A549 (cell line): ENCODE results near the gene NAV2. TPM values are rescaled to one million over a fixed set of nuclear protein-coding genes. Genes with fewer than 3 reads are reported as not detected.

Source experiments
- BCL3 ChIP-seq: fragments of >200 bp; sonication (Bioruptor Twin); formaldehyde crosslinking; IDR thresholded peaks from 3 replicates; pipeline ENCODE4 v1.6.1; 2016
- BHLHE40 ChIP-seq: IDR thresholded peaks from 2 replicates; pipeline ENCODE4 v1.6.1; 2012; ENCODE audit warnings: low read depth, low read length, inconsistent platforms
- CBX2 ChIP-seq: fragments of 200-600 bp; sonication (generic); IDR thresholded peaks from 2 replicates; pipeline ENCODE4 v1.6.1; 2016; ENCODE audit warnings: low read depth, mild to moderate bottlenecking, borderline replicate concordance
- CBX8 ChIP-seq: fragments of 200-600 bp; sonication (generic); IDR thresholded peaks from 2 replicates; pipeline ENCODE4 v1.6.1; 2016
- CHD2 ChIP-seq: fragments of 150-350 bp; IDR thresholded peaks from 2 replicates; pipeline ENCODE4 v1.6.1; 2014; ENCODE audit warnings: low read length; ENCODE audit not compliant: partially characterized antibody
- CHD4 ChIP-seq: fragments of 200-600 bp; sonication (generic); IDR thresholded peaks from 2 replicates; pipeline ENCODE4 v1.6.1; 2016; ENCODE audit warnings: antibody characterized with exemption, mild to moderate bottlenecking, borderline replicate concordance
- CTCF ChIP-seq: fragments of >200 bp; sonication (Bioruptor Twin); formaldehyde crosslinking; IDR thresholded peaks from 3 replicates; pipeline ENCODE4 v1.5.1; 2016
- E2F6 ChIP-seq: IDR thresholded peaks from 2 replicates; pipeline ENCODE4 v1.6.1; 2012; ENCODE audit warnings: low read depth, borderline replicate concordance
- EHF ChIP-seq: fragments of 250-450 bp; sonication (Bioruptor Pico); IDR thresholded peaks from 2 replicates; pipeline ENCODE4 v1.5.0; 2020; ENCODE audit warnings: mild to moderate bottlenecking
- EHMT2 ChIP-seq: fragments of 200-600 bp; sonication (generic); IDR thresholded peaks from 2 replicates; pipeline ENCODE4 v1.6.1; 2016; ENCODE audit warnings: antibody characterized with exemption, low read depth, mild to moderate bottlenecking, moderate library complexity
- ELK1 ChIP-seq: fragments of 150-350 bp; IDR thresholded peaks from 2 replicates; pipeline ENCODE4 v1.6.1; 2014; ENCODE audit warnings: low read depth, mild to moderate bottlenecking, low read length
- EP300 ChIP-seq, 2 experiments: fragments of >200 bp; sonication (Bioruptor Twin); formaldehyde crosslinking; IDR thresholded peaks; 2 replicates in 1 of 2; 3 replicates in 1 of 2; pipeline ENCODE4 v1.6.1; 2016 to 2017
- ESRRA ChIP-seq: fragments of 150-350 bp; IDR thresholded peaks from 2 replicates; pipeline ENCODE4 v1.6.1; 2014; ENCODE audit warnings: mild to moderate bottlenecking, low read length, borderline replicate concordance
- FOSB ChIP-seq: fragments of 250-450 bp; sonication (Bioruptor Pico); IDR thresholded peaks from 2 replicates; pipeline ENCODE4 v1.5.0; 2020; ENCODE audit warnings: mild to moderate bottlenecking, moderate library complexity
- FOXS1 ChIP-seq: fragments of 250-450 bp; sonication (Bioruptor Pico); IDR thresholded peaks from 2 replicates; pipeline ENCODE4 v1.5.0; 2020; ENCODE audit warnings: mild to moderate bottlenecking, moderate library complexity
- GATA3 ChIP-seq: IDR thresholded peaks from 2 replicates; pipeline ENCODE4 v1.6.1; 2012; ENCODE audit warnings: borderline replicate concordance
- HDAC2 ChIP-seq: fragments of 200-600 bp; sonication (generic); IDR thresholded peaks from 2 replicates; pipeline ENCODE4 v1.6.1; 2016
- HOXA7 ChIP-seq: fragments of 250-450 bp; sonication (Bioruptor Pico); IDR thresholded peaks from 2 replicates; pipeline ENCODE4 v1.5.0; 2020; ENCODE audit warnings: mild to moderate bottlenecking, moderate library complexity
- HOXB5 ChIP-seq: fragments of 250-450 bp; sonication (Bioruptor Pico); IDR thresholded peaks from 2 replicates; pipeline ENCODE4 v1.5.0; 2020; ENCODE audit warnings: mild to moderate bottlenecking, moderate library complexity
- KDM1A ChIP-seq: fragments of 200-600 bp; sonication (generic); IDR thresholded peaks from 2 replicates; pipeline ENCODE4 v1.6.1; 2016; ENCODE audit warnings: low read depth, mild to moderate bottlenecking
- KDM5A ChIP-seq: fragments of 200-600 bp; sonication (generic); IDR thresholded peaks from 2 replicates; pipeline ENCODE4 v1.6.1; 2016; ENCODE audit warnings: antibody characterized with exemption, mild to moderate bottlenecking
- MAX ChIP-seq: IDR thresholded peaks from 2 replicates; pipeline ENCODE4 v1.6.1; 2012
- MYC ChIP-seq: IDR thresholded peaks from 2 replicates; pipeline ENCODE4 v1.6.1; 2012; ENCODE audit warnings: mild to moderate bottlenecking, inconsistent platforms, low read length, improper control_type of control experiment, borderline replicate concordance
- NPAS2 ChIP-seq: fragments of 250-450 bp; sonication (Bioruptor Pico); IDR thresholded peaks from 2 replicates; pipeline ENCODE4 v1.8.0; 2022; ENCODE audit warnings: mild to moderate bottlenecking, moderate library complexity, borderline replicate concordance
- NR3C1 ChIP-seq: fragments of >200 bp; sonication (Bioruptor Twin); formaldehyde crosslinking; IDR thresholded peaks from 3 replicates; pipeline ENCODE4 v1.6.1; 2017
- POLR2A ChIP-seq: IDR thresholded peaks from 2 replicates; pipeline ENCODE4 v1.6.1; 2012; ENCODE audit warnings: mild to moderate bottlenecking, low read length
- POLR2AphosphoS2 ChIP-seq: conservative IDR thresholded peaks from 2 replicates; pipeline ENCODE4 v1.6.1; 2012; ENCODE audit warnings: low read length, improper control_type of control experiment, inconsistent platforms
- RAD21 ChIP-seq, 2 experiments: fragments of >200 bp in 1 of 2; sonication (Bioruptor Twin) in 1 of 2; formaldehyde crosslinking in 1 of 2; IDR thresholded peaks in 1 of 2; conservative IDR thresholded peaks in 1 of 2; 2 replicates in 1 of 2; 3 replicates in 1 of 2; pipeline ENCODE4 v1.6.1; 2012 to 2018; ENCODE audit warnings: inconsistent platforms in 1 of 2
- RCOR1 ChIP-seq: fragments of 150-350 bp; IDR thresholded peaks from 2 replicates; pipeline ENCODE4 v1.6.1; 2014; ENCODE audit warnings: antibody characterized with exemption, low read length, low read depth
- RNF2 ChIP-seq: fragments of 200-600 bp; sonication (generic); IDR thresholded peaks from 2 replicates; pipeline ENCODE4 v1.6.1; 2016; ENCODE audit warnings: low read depth, mild to moderate bottlenecking, antibody characterized with exemption, moderate library complexity, borderline replicate concordance
- SMC3 ChIP-seq: fragments of >200 bp; sonication (Bioruptor Twin); formaldehyde crosslinking; IDR thresholded peaks from 3 replicates; pipeline ENCODE4 v1.6.1; 2018; ENCODE audit warnings: inconsistent platforms
- SREBF2 ChIP-seq: fragments of 450-650 bp; IDR thresholded peaks from 2 replicates; pipeline ENCODE4 v1.6.1; 2014; ENCODE audit warnings: mild to moderate bottlenecking, moderate library complexity
- TFCP2L1 ChIP-seq: fragments of 250-450 bp; sonication (Bioruptor Pico); IDR thresholded peaks from 2 replicates; pipeline ENCODE4 v1.5.0; 2021; ENCODE audit warnings: mild to moderate bottlenecking
- TP53 ChIP-seq: fragments of 250-450 bp; sonication (Bioruptor Pico); IDR thresholded peaks from 2 replicates; pipeline ENCODE4 v1.5.0; 2021; ENCODE audit warnings: mild to moderate bottlenecking, moderate library complexity
- USF2 ChIP-seq: fragments of 450-650 bp; IDR thresholded peaks from 2 replicates; pipeline ENCODE4 v1.6.1; 2014; ENCODE audit warnings: antibody characterized with exemption
- ZFP36 ChIP-seq: fragments of 450-650 bp; IDR thresholded peaks from 2 replicates; pipeline ENCODE4 v1.6.1; 2014; ENCODE audit warnings: borderline replicate concordance; ENCODE audit not compliant: partially characterized antibody
- ZNF302 ChIP-seq: fragments of 250-450 bp; sonication (Bioruptor Pico); IDR thresholded peaks from 2 replicates; pipeline ENCODE4 v1.9.0; 2021; ENCODE audit warnings: inconsistent platforms, mild to moderate bottlenecking, moderate library complexity
- ZSCAN20 ChIP-seq: fragments of 250-450 bp; sonication (Bioruptor Pico); IDR thresholded peaks from 2 replicates; pipeline ENCODE4 v1.8.0; 2022; ENCODE audit warnings: mild to moderate bottlenecking, moderate library complexity
- polyA plus RNA-seq, 4 experiments: library from polyadenylated mRNA; depleted of rRNA in 3 of 4; stranded (reverse); fragments of >200 nt; fragmentation: RNase III in 1 of 4; extraction: RNeasy Plus Mini Kit Qiagen cat#74134 plus additional on column Dnase treatment in 1 of 4; gene quantifications; 2 replicates in 3 of 4; 3 replicates in 1 of 4; pipeline ENCODE4 v1.2.3, GENCODE V29; 2011 to 2017

Gene NAV2
- polyA plus RNA-seq, 2 of the 4 experiments (the other 2 are of a cell fraction) = 4.9 to 19.8 TPM

GRCh38 chr11:19679952-19680828 lies 32.4 kb upstream of the NAV2 start (continued):
- TF ChIP-seq ZNF302 (CRISPR knock-in tag) = no peak
- TF ChIP-seq CHD2 = no peak
- no peak for TF ChIP-seq KDM5A
- no peak for TF ChIP-seq POLR2AphosphoS2
- TF ChIP-seq BHLHE40 = no peak
- peak in 1 of 2 experiments; percentile 36; a peak in 1 of 5 replicates for TF ChIP-seq RAD21 (conservative IDR thresholded peaks at IDR 0.05 in 1 of 2, IDR thresholded peaks at IDR 0.05 in 1 of 2)
- no peak for TF ChIP-seq NPAS2 (CRISPR knock-in tag)
- no peak for TF ChIP-seq USF2
- TF ChIP-seq ZFP36 = peak; percentile 3
- no peak for TF ChIP-seq EHF (CRISPR knock-in tag)
- TF ChIP-seq HDAC2 = 0 out of 2 replicates have a peak, but pooled peaks have one; percentile 59
- TF ChIP-seq CTCF = no peak
- peak; percentile 81; the same call in 1 of the 2 replicates for TF ChIP-seq KDM1A
- no peak for TF ChIP-seq RCOR1
- TF ChIP-seq BCL3 = no peak; the same call in 2 of the 3 replicates
- 0 out of 2 replicates have a peak, but pooled peaks have one; percentile 51 for TF ChIP-seq MYC
- TF ChIP-seq TFCP2L1 (CRISPR knock-in tag) = no peak
- TF ChIP-seq RNF2 = no peak
- no peak for TF ChIP-seq CBX2
- no peak for TF ChIP-seq HOXA7 (CRISPR knock-in tag)
- no peak for TF ChIP-seq ESRRA
- no peak for TF ChIP-seq ELK1
- TF ChIP-seq FOXS1 = no peak
- no peak for TF ChIP-seq EHMT2
- TF ChIP-seq SREBF2 = no peak
- no peak for TF ChIP-seq E2F6
- no peak; the same call in 2 of the 3 replicates for TF ChIP-seq SMC3
- TF ChIP-seq CHD4 = no peak
- no peak for TF ChIP-seq POLR2A
- peak; percentile 52 to 77; a peak in 2 of 5 replicates for TF ChIP-seq EP300 (IDR thresholded peaks at IDR 0.05)
- no peak for TF ChIP-seq FOSB
- TF ChIP-seq NR3C1 = no peak
- TF ChIP-seq MAX = peak; percentile 87
- no peak for TF ChIP-seq HOXB5 (CRISPR knock-in tag)
- no peak for TF ChIP-seq ZSCAN20
- no peak for TF ChIP-seq CBX8
- TF ChIP-seq TP53 (CRISPR knock-in tag) = no peak
- TF ChIP-seq GATA3 = peak; percentile 75; the same call in 1 of the 2 replicates
